ENCODE data around the gene ARHGAP26. TPM values are rescaled to one million over a fixed set of nuclear protein-coding genes. Genes with fewer than 3 reads are reported as not detected.

The ARHGAP26 gene
- total and polyA plus RNA-seq, 4 donors: 1.8 to 16.7 (median 4.1) TPM

DNA sequence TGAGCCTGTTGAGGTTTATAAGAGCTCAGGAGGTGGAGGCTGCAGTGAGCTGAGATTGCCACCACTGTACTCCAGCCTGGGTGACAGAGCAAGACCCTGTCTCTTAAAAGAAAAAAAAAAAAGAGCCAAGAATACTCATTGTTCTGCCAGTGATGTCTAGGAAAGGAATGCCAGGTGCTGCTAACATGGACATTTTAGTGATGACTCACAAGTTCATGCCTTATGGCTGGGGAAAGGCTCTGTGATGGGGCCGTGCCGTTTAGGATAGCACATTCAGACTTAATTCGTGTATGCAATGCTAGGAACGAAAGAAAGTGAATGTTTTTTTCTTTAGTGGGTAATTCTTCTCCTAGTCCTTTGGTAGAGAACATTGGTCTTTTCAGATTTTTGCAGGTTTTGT, 134.2 kb downstream of the ARHGAP26 start:
- no peak overlapping the region for H3K27ac ChIP-seq (ENCODE audit: low read depth in 1 of 2, low read length in 2 of 2)
- peaks cover 0 to 39% (median 21%) of the 10 kb centered on the region in 4 donors for H3K36me3 ChIP-seq (ENCODE audit: control insufficient read depth in 4 of 4, insufficient read depth in 3 of 4, low read depth in 1 of 4, low read length in 3 of 4)
- 98% methylated on average over 4 of the region's 4 CpGs for WGBS
- no peaks in the 10 kb centered on the region for H3K27me3 ChIP-seq (ENCODE audit: control insufficient read depth in 4 of 4, insufficient read depth in 4 of 4, low read length in 3 of 4)
- H3K4me1 ChIP-seq (ENCODE audit: control insufficient read depth in 4 of 4, insufficient read depth in 4 of 4, low read length in 3 of 4): no peaks in the 10 kb centered on the region
- DNase-seq (ENCODE audit: low spot score): no peak
- TF ChIP-seq RAD21 (IDR thresholded peaks at IDR 0.05) (no peak), GABPA (IDR thresholded peaks at IDR 0.05 in 1 of 2, conservative IDR thresholded peaks at IDR 0.05 in 1 of 2) (no peak), TAF1 (conservative IDR thresholded peaks at IDR 0.05) (no peak), FOXA2 (IDR thresholded peaks at IDR 0.05) (no peak), JUND (IDR thresholded peaks at IDR 0.05) (no peak)
- TF ChIP-seq, protein P1, sequence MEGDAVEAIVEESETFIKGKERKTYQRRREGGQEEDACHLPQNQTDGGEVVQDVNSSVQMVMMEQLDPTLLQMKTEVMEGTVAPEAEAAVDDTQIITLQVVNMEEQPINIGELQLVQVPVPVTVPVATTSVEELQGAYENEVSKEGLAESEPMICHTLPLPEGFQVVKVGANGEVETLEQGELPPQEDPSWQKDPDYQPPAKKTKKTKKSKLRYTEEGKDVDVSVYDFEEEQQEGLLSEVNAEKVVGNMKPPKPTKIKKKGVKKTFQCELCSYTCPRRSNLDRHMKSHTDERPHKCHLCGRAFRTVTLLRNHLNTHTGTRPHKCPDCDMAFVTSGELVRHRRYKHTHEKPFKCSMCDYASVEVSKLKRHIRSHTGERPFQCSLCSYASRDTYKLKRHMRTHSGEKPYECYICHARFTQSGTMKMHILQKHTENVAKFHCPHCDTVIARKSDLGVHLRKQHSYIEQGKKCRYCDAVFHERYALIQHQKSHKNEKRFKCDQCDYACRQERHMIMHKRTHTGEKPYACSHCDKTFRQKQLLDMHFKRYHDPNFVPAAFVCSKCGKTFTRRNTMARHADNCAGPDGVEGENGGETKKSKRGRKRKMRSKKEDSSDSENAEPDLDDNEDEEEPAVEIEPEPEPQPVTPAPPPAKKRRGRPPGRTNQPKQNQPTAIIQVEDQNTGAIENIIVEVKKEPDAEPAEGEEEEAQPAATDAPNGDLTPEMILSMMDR (IDR thresholded peaks at IDR 0.05; ENCODE audit: low read depth, low read length, missing input control): no peak
- TF ChIP-seq, protein P2, sequence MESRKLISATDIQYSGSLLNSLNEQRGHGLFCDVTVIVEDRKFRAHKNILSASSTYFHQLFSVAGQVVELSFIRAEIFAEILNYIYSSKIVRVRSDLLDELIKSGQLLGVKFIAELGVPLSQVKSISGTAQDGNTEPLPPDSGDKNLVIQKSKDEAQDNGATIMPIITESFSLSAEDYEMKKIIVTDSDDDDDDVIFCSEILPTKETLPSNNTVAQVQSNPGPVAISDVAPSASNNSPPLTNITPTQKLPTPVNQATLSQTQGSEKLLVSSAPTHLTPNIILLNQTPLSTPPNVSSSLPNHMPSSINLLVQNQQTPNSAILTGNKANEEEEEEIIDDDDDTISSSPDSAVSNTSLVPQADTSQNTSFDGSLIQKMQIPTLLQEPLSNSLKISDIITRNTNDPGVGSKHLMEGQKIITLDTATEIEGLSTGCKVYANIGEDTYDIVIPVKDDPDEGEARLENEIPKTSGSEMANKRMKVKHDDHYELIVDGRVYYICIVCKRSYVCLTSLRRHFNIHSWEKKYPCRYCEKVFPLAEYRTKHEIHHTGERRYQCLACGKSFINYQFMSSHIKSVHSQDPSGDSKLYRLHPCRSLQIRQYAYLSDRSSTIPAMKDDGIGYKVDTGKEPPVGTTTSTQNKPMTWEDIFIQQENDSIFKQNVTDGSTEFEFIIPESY (IDR thresholded peaks at IDR 0.05): no peak
- TF ChIP-seq, protein P3, sequence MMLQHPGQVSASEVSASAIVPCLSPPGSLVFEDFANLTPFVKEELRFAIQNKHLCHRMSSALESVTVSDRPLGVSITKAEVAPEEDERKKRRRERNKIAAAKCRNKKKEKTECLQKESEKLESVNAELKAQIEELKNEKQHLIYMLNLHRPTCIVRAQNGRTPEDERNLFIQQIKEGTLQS (IDR thresholded peaks at IDR 0.05): no peak
- H3K9me3 ChIP-seq (ENCODE audit: control insufficient read depth in 4 of 4, low read length in 3 of 4): no peaks in the 10 kb centered on the region
- H3K4me3 ChIP-seq (ENCODE audit: low read depth in 1 of 3, low read length in 3 of 3): no peak overlapping the region
- H3K9ac ChIP-seq (ENCODE audit: low read depth in 1 of 2, low read length in 2 of 2): no peak overlapping the region

DNA sequence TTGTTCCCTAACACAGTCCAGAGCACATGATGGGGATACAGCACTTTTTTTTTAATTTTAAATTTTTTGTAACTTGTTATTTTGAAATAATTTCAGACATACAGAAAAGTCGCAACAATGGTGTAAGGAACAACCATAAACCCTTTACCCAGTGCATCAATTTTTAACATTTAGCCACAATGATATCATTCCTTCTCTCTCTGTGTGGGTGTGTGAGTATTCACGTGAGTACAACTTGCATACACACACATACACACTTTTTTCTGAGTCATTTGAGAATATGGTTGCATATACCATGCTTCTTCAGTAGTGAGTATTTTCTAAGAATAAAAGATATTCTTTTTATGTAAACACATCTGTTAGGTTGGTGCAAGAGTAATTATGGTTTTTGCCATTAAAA, 135.2 kb downstream of the ARHGAP26 start:
- Histone ChIP-seq H3K9ac (ENCODE audit: low read depth in 1 of 2, low read length in 2 of 2) (no peak overlapping the region), H3K27ac (ENCODE audit: low read depth in 1 of 2, low read length in 2 of 2) (no peak overlapping the region), H3K4me3 (ENCODE audit: low read depth in 1 of 3, low read length in 3 of 3) (no peak overlapping the region), H3K27me3 (ENCODE audit: control insufficient read depth in 4 of 4, insufficient read depth in 4 of 4, low read length in 3 of 4) (no peaks in the 10 kb centered on the region), H3K36me3 (ENCODE audit: control insufficient read depth in 4 of 4, insufficient read depth in 3 of 4, low read depth in 1 of 4, low read length in 3 of 4) (peaks cover 0 to 39% (median 21%) of the 10 kb centered on the region in 4 donors), H3K9me3 (ENCODE audit: control insufficient read depth in 4 of 4, low read length in 3 of 4) (no peaks in the 10 kb centered on the region), H3K4me1 (ENCODE audit: control insufficient read depth in 4 of 4, insufficient read depth in 4 of 4, low read length in 3 of 4) (no peaks in the 10 kb centered on the region)
- no peak for DNase-seq (ENCODE audit: low spot score)
- TF ChIP-seq YY1 (IDR thresholded peaks at IDR 0.05) (no peak), NR2F2 (IDR thresholded peaks at IDR 0.05) (no peak), RAD21 (IDR thresholded peaks at IDR 0.05) (no peak), EGR1 (IDR thresholded peaks at IDR 0.05; ENCODE audit: low read depth in 2 of 2) (no peak), FOXA1 (IDR thresholded peaks at IDR 0.05) (no peak), FOXA2 (IDR thresholded peaks at IDR 0.05) (no peak), GABPA (IDR thresholded peaks at IDR 0.05 in 1 of 2, conservative IDR thresholded peaks at IDR 0.05 in 1 of 2) (no peak), RXRA (IDR thresholded peaks at IDR 0.05) (no peak), SP1 (IDR thresholded peaks at IDR 0.05) (no peak), JUND (IDR thresholded peaks at IDR 0.05) (no peak), TAF1 (conservative IDR thresholded peaks at IDR 0.05) (no peak), HNF4G (IDR thresholded peaks at IDR 0.05) (no peak), HNF4A (conservative IDR thresholded peaks at IDR 0.05) (no peak)
- TF ChIP-seq, protein P1 (IDR thresholded peaks at IDR 0.05; ENCODE audit: low read depth, low read length, missing input control): no peak
- TF ChIP-seq, protein P4, sequence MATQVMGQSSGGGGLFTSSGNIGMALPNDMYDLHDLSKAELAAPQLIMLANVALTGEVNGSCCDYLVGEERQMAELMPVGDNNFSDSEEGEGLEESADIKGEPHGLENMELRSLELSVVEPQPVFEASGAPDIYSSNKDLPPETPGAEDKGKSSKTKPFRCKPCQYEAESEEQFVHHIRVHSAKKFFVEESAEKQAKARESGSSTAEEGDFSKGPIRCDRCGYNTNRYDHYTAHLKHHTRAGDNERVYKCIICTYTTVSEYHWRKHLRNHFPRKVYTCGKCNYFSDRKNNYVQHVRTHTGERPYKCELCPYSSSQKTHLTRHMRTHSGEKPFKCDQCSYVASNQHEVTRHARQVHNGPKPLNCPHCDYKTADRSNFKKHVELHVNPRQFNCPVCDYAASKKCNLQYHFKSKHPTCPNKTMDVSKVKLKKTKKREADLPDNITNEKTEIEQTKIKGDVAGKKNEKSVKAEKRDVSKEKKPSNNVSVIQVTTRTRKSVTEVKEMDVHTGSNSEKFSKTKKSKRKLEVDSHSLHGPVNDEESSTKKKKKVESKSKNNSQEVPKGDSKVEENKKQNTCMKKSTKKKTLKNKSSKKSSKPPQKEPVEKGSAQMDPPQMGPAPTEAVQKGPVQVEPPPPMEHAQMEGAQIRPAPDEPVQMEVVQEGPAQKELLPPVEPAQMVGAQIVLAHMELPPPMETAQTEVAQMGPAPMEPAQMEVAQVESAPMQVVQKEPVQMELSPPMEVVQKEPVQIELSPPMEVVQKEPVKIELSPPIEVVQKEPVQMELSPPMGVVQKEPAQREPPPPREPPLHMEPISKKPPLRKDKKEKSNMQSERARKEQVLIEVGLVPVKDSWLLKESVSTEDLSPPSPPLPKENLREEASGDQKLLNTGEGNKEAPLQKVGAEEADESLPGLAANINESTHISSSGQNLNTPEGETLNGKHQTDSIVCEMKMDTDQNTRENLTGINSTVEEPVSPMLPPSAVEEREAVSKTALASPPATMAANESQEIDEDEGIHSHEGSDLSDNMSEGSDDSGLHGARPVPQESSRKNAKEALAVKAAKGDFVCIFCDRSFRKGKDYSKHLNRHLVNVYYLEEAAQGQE (IDR thresholded peaks at IDR 0.05): no peak
- TF ChIP-seq, protein P2 (IDR thresholded peaks at IDR 0.05): no peak
- TF ChIP-seq, protein P5, sequence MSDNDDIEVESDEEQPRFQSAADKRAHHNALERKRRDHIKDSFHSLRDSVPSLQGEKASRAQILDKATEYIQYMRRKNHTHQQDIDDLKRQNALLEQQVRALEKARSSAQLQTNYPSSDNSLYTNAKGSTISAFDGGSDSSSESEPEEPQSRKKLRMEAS (IDR thresholded peaks at IDR 0.05): no peak
- TF ChIP-seq, protein P3 (IDR thresholded peaks at IDR 0.05): no peak
- WGBS: 96% methylated on average over 2 of the region's 2 CpGs

Measured in liver (tissue), 9 donors.